ENCODE data around the gene INPP5E.

DNA sequence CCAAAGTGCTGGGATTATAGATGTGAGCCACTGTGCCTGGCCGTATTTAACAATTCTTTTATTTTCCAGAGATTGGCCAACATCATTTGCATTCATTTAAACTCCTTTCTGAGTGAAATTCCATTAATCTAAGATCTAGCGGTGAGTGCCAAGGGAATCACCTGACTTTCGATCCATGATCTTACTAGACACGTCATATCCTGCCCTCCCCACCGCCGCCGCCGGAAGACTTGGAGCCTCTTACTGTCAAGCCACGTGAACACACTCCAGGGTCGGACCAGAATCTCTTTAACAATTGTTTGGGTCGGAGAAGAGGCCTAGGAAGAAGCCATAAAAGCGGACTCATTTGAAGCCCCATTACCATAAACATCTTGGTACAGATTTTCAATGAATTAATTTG, 12.9 kb downstream of the INPP5E start:
- TF ChIP-seq, protein P1, sequence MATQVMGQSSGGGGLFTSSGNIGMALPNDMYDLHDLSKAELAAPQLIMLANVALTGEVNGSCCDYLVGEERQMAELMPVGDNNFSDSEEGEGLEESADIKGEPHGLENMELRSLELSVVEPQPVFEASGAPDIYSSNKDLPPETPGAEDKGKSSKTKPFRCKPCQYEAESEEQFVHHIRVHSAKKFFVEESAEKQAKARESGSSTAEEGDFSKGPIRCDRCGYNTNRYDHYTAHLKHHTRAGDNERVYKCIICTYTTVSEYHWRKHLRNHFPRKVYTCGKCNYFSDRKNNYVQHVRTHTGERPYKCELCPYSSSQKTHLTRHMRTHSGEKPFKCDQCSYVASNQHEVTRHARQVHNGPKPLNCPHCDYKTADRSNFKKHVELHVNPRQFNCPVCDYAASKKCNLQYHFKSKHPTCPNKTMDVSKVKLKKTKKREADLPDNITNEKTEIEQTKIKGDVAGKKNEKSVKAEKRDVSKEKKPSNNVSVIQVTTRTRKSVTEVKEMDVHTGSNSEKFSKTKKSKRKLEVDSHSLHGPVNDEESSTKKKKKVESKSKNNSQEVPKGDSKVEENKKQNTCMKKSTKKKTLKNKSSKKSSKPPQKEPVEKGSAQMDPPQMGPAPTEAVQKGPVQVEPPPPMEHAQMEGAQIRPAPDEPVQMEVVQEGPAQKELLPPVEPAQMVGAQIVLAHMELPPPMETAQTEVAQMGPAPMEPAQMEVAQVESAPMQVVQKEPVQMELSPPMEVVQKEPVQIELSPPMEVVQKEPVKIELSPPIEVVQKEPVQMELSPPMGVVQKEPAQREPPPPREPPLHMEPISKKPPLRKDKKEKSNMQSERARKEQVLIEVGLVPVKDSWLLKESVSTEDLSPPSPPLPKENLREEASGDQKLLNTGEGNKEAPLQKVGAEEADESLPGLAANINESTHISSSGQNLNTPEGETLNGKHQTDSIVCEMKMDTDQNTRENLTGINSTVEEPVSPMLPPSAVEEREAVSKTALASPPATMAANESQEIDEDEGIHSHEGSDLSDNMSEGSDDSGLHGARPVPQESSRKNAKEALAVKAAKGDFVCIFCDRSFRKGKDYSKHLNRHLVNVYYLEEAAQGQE (IDR thresholded peaks at IDR 0.05; ENCODE audit: unreplicated experiment) = no peak
- TF ChIP-seq, protein P2, sequence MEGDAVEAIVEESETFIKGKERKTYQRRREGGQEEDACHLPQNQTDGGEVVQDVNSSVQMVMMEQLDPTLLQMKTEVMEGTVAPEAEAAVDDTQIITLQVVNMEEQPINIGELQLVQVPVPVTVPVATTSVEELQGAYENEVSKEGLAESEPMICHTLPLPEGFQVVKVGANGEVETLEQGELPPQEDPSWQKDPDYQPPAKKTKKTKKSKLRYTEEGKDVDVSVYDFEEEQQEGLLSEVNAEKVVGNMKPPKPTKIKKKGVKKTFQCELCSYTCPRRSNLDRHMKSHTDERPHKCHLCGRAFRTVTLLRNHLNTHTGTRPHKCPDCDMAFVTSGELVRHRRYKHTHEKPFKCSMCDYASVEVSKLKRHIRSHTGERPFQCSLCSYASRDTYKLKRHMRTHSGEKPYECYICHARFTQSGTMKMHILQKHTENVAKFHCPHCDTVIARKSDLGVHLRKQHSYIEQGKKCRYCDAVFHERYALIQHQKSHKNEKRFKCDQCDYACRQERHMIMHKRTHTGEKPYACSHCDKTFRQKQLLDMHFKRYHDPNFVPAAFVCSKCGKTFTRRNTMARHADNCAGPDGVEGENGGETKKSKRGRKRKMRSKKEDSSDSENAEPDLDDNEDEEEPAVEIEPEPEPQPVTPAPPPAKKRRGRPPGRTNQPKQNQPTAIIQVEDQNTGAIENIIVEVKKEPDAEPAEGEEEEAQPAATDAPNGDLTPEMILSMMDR (conservative IDR thresholded peaks at IDR 0.05; ENCODE audit: low read depth in 2 of 2) = no peak
- TF ChIP-seq ZNF114 (CRISPR knock-in tag; IDR thresholded peaks at IDR 0.05) (no peak), CREB1 (CRISPR knock-in tag; IDR thresholded peaks at IDR 0.05; ENCODE audit: low read depth) (no peak), EZH2phosphoT487 (IDR thresholded peaks at IDR 0.05; ENCODE audit: unreplicated experiment) (no peak), POLR2AphosphoS5 (IDR thresholded peaks at IDR 0.05; ENCODE audit: low read depth) (no peak), ZNF331 (CRISPR knock-in tag; IDR thresholded peaks at IDR 0.05; ENCODE audit: low read depth) (no peak), EZH2 (IDR thresholded peaks at IDR 0.05; ENCODE audit: low read depth, unreplicated experiment) (no peak)
- TF ChIP-seq, protein P3, sequence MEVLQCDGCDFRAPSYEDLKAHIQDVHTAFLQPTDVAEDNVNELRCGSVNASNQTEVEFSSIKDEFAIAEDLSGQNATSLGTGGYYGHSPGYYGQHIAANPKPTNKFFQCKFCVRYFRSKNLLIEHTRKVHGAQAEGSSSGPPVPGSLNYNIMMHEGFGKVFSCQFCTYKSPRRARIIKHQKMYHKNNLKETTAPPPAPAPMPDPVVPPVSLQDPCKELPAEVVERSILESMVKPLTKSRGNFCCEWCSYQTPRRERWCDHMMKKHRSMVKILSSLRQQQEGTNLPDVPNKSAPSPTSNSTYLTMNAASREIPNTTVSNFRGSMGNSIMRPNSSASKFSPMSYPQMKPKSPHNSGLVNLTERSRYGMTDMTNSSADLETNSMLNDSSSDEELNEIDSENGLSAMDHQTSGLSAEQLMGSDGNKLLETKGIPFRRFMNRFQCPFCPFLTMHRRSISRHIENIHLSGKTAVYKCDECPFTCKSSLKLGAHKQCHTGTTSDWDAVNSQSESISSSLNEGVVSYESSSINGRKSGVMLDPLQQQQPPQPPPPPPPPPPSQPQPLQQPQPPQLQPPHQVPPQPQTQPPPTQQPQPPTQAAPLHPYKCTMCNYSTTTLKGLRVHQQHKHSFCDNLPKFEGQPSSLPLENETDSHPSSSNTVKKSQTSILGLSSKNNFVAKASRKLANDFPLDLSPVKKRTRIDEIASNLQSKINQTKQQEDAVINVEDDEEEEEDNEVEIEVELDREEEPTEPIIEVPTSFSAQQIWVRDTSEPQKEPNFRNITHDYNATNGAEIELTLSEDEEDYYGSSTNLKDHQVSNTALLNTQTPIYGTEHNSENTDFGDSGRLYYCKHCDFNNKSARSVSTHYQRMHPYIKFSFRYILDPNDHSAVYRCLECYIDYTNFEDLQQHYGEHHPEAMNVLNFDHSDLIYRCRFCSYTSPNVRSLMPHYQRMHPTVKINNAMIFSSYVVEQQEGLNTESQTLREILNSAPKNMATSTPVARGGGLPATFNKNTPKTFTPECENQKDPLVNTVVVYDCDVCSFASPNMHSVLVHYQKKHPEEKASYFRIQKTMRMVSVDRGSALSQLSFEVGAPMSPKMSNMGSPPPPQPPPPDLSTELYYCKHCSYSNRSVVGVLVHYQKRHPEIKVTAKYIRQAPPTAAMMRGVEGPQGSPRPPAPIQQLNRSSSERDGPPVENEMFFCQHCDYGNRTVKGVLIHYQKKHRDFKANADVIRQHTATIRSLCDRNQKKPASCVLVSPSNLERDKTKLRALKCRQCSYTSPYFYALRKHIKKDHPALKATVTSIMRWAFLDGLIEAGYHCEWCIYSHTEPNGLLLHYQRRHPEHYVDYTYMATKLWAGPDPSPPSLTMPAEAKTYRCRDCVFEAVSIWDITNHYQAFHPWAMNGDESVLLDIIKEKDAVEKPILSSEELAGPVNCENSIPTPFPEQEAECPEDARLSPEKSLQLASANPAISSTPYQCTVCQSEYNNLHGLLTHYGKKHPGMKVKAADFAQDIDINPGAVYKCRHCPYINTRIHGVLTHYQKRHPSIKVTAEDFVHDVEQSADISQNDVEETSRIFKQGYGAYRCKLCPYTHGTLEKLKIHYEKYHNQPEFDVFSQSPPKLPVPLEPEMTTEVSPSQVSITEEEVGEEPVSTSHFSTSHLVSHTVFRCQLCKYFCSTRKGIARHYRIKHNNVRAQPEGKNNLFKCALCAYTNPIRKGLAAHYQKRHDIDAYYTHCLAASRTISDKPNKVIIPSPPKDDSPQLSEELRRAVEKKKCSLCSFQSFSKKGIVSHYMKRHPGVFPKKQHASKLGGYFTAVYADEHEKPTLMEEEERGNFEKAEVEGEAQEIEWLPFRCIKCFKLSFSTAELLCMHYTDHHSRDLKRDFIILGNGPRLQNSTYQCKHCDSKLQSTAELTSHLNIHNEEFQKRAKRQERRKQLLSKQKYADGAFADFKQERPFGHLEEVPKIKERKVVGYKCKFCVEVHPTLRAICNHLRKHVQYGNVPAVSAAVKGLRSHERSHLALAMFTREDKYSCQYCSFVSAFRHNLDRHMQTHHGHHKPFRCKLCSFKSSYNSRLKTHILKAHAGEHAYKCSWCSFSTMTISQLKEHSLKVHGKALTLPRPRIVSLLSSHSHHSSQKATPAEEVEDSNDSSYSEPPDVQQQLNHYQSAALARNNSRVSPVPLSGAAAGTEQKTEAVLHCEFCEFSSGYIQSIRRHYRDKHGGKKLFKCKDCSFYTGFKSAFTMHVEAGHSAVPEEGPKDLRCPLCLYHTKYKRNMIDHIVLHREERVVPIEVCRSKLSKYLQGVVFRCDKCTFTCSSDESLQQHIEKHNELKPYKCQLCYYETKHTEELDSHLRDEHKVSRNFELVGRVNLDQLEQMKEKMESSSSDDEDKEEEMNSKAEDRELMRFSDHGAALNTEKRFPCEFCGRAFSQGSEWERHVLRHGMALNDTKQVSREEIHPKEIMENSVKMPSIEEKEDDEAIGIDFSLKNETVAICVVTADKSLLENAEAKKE (CRISPR knock-in tag; IDR thresholded peaks at IDR 0.05) = no peak
